ENCODE measurements around the gene AGTPBP1. TPM values are rescaled to one million over a fixed set of nuclear protein-coding genes. Genes with fewer than 3 reads are reported as not detected.
"Not testable (repeated sequence)": the region's sequence is repeated elsewhere in the genome, so short reads cannot be mapped to it uniquely, and the experiment has no call there.

The AGTPBP1 gene
- total RNA-seq, 1 experiment from 2014 or later: 10.2 TPM

GRCh38 chr9:85726737-85727136 lies 15.0 kb downstream of the AGTPBP1 start:
- no peak for DNase-seq (ENCODE audit: low read depth)

GRCh38 chr9:85723215-85723614 lies 18.5 kb downstream of the AGTPBP1 start:
- DNase-seq (ENCODE audit: low read depth): peak; percentile 42

GRCh38 chr9:85719411-85719810 lies 22.3 kb downstream of the AGTPBP1 start:
- DNase-seq (ENCODE audit: low read depth): not testable (repeated sequence)

- DNase-seq (ENCODE audit: low read depth): not testable (repeated sequence)
These were observed 23.9 kb downstream of the AGTPBP1 start for GRCh38 chr9:85717818-85718217.

GRCh38 chr9:85717220-85717619 lies 24.5 kb downstream of the AGTPBP1 start:
- DNase-seq (ENCODE audit: low read depth): no peak

GRCh38 chr9:85716031-85716877 lies 25.5 kb downstream of the AGTPBP1 start:
- no peak for DNase-seq (ENCODE audit: low read depth)

GRCh38 chr9:85715587-85715986 lies 26.2 kb downstream of the AGTPBP1 start:
- DNase-seq (ENCODE audit: low read depth): no peak

- DNase-seq (ENCODE audit: low read depth): no peak
These were observed 27.9 kb downstream of the AGTPBP1 start for GRCh38 chr9:85713897-85714296.

GRCh38 chr9:85704744-85705143 lies 37.0 kb downstream of the AGTPBP1 start:
- no peak for DNase-seq (ENCODE audit: low read depth)

GRCh38 chr9:85703398-85703797 lies 38.4 kb downstream of the AGTPBP1 start:
- DNase-seq (ENCODE audit: low read depth): peak; percentile 33

- DNase-seq (ENCODE audit: low read depth): no peak
These were observed 38.9 kb downstream of the AGTPBP1 start for GRCh38 chr9:85702726-85703289.

GRCh38 chr9:85702191-85702590 lies 39.6 kb downstream of the AGTPBP1 start:
- no peak for DNase-seq (ENCODE audit: low read depth)

GRCh38 chr9:85700330-85700729 lies 41.4 kb downstream of the AGTPBP1 start:
- no peak for DNase-seq (ENCODE audit: low read depth)

- DNase-seq (ENCODE audit: low read depth): no peak
These were observed 53.4 kb downstream of the AGTPBP1 start for GRCh38 chr9:85688361-85688760.

GRCh38 chr9:85685081-85685480 lies 56.7 kb downstream of the AGTPBP1 start:
- DNase-seq (ENCODE audit: low read depth): no peak

GRCh38 chr9:85676790-85677189 lies 65.0 kb downstream of the AGTPBP1 start:
- no peak for DNase-seq (ENCODE audit: low read depth)

GRCh38 chr9:85667374-85667773 lies 74.4 kb downstream of the AGTPBP1 start:
- no peak for DNase-seq (ENCODE audit: low read depth)

- DNase-seq (ENCODE audit: low read depth): no peak
These were observed 75.7 kb downstream of the AGTPBP1 start for GRCh38 chr9:85666086-85666485.

- DNase-seq (ENCODE audit: low read depth): no peak
These were observed 79.2 kb downstream of the AGTPBP1 start for GRCh38 chr9:85662573-85662972.

- no peak for DNase-seq (ENCODE audit: low read depth)
These were observed 83.0 kb downstream of the AGTPBP1 start for GRCh38 chr9:85658716-85659115.

GRCh38 chr9:85653153-85653552 lies 88.6 kb downstream of the AGTPBP1 start:
- no peak for DNase-seq (ENCODE audit: low read depth)

GRCh38 chr9:85647571-85647970 lies 94.2 kb downstream of the AGTPBP1 start:
- DNase-seq (ENCODE audit: low read depth): no peak

Measured in HT1080 (cell line).